Calu3 (cell line): ENCODE data around the gene IL1RN. TPM values are rescaled to one million over a fixed set of nuclear protein-coding genes. Genes with fewer than 3 reads are reported as not detected.

Source experiments
- BruUV-seq: library from RNA; stranded (reverse); fragments of 400-500 nt; replicated peaks from 2 replicates; lab custom pipeline; 2021; lab: Mats Ljungman, UMichigan
- CTCF ChIA-PET: fragments of 300-600 bp; sonication (Branson Sonifier 250); formaldehyde crosslinking; loops from one replicate; lab custom pipeline; 2022; ENCODE audit warnings: antibody characterized with exemption; lab: Charles Lee
- DNase-seq: peaks from one replicate; pipeline ENCODE4 v3.0.0; 2022
- H3K27ac Mint-ChIP-seq: one replicate; pipeline ENCODE4 v1.8.0; 2022; ENCODE audit warnings: mixed read lengths; ENCODE audit not compliant: unreplicated experiment
- H3K27me3 Mint-ChIP-seq: one replicate; pipeline ENCODE4 v1.8.0; 2022; ENCODE audit warnings: mixed read lengths; ENCODE audit not compliant: unreplicated experiment
- H3K36me3 Mint-ChIP-seq: one replicate; pipeline ENCODE4 v1.8.0; 2022; ENCODE audit warnings: mild to moderate bottlenecking, moderate library complexity, mixed read lengths; ENCODE audit not compliant: insufficient read depth, unreplicated experiment
- H3K4me1 Mint-ChIP-seq: one replicate; pipeline ENCODE4 v1.8.0; 2022; ENCODE audit warnings: mild to moderate bottlenecking, low read depth, mixed read lengths; ENCODE audit not compliant: unreplicated experiment
- H3K4me3 Mint-ChIP-seq: one replicate; pipeline ENCODE4 v1.8.0; 2022; ENCODE audit warnings: mild to moderate bottlenecking, low read depth, moderate library complexity, mixed read lengths; ENCODE audit not compliant: unreplicated experiment
- H3K9me3 Mint-ChIP-seq: one replicate; pipeline ENCODE4 v1.8.0; 2022; ENCODE audit warnings: low read depth, mixed read lengths; ENCODE audit not compliant: unreplicated experiment
- intact Hi-C: fragments of 100-400 bp; cut with micrococcal nuclease; formaldehyde crosslinking; loops from one replicate; pipeline ENCODE4 v1.10.0; 2022; ENCODE audit not compliant: unreplicated experiment
- total RNA-seq: library from RNA; stranded (reverse); gene quantifications from 2 replicates; pipeline ENCODE4 v1.2.3, GENCODE V29; 2022
- TF ChIP-seq, protein P1 (sequence below): fragments of 200-600 bp; IDR thresholded peaks from one replicate; pipeline ENCODE4 v1.8.0; 2022; ENCODE audit warnings: antibody characterized with exemption; ENCODE audit not compliant: unreplicated experiment

Gene IL1RN
- total RNA-seq, 1 experiment from 2014 or later = 19.4 TPM

DNA sequence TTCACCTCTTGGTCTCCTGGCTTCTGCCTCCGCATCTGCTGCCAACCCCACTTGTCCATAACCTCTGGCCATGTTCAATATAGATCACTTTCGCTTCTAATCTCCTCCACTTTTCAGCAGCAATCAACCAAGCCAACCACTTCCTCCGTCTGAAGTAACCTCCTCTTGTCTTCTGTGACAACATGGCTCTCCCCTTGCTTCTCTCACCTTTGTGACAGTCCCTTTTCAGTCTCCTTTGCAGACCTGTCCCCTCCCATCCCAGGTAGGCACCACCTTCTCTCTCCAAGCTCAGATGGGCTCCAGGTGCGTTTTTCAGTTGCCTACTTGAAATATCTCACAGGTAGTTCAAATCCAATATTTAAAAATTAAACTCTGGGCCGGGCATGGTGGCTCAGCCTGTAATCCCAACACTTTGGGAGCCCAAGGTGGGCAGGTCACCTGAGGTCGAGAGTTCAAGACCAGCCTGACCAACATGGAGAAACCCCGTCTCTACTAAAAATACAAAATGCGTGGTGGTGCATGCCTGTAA lies 41.7 kb downstream of the IL1RN start:
- no peak overlapping the region for H3K4me3 Mint-ChIP-seq
- peaks cover 21% of the 10 kb centered on the region for H3K4me1 Mint-ChIP-seq
- BruUV-seq = no TSS peak
- peaks cover 9% of the 10 kb centered on the region for H3K36me3 Mint-ChIP-seq
- intact Hi-C loops = no loop called here
- H3K27me3 Mint-ChIP-seq = no peaks in the 10 kb centered on the region
- H3K27ac Mint-ChIP-seq = no peak overlapping the region
- CTCF ChIA-PET = no interaction called here
- TF ChIP-seq, protein P1, sequence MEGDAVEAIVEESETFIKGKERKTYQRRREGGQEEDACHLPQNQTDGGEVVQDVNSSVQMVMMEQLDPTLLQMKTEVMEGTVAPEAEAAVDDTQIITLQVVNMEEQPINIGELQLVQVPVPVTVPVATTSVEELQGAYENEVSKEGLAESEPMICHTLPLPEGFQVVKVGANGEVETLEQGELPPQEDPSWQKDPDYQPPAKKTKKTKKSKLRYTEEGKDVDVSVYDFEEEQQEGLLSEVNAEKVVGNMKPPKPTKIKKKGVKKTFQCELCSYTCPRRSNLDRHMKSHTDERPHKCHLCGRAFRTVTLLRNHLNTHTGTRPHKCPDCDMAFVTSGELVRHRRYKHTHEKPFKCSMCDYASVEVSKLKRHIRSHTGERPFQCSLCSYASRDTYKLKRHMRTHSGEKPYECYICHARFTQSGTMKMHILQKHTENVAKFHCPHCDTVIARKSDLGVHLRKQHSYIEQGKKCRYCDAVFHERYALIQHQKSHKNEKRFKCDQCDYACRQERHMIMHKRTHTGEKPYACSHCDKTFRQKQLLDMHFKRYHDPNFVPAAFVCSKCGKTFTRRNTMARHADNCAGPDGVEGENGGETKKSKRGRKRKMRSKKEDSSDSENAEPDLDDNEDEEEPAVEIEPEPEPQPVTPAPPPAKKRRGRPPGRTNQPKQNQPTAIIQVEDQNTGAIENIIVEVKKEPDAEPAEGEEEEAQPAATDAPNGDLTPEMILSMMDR = no peak
- no peak for DNase-seq
- H3K9me3 Mint-ChIP-seq = peaks cover 3% of the 10 kb centered on the region

DNA sequence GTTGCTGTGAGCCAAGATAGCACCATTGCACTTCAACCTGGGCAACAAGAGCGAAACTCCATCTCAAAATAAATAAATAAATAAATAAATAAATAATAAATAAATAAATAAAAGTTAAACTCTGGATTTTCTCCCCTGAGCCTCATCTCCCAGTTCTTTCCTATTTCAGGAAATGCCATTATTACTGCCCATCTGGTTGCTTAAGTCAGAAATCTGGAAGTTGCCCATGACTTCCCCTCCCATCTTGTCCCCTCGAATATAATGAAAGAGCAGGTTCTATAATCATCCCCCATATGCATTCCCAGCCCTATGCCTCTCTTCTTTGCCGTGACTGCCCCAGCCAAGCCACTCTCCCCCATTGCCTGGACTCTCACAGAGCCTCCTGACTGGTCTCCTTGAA lies 42.2 kb downstream of the IL1RN start:
- Mint-ChIP-seq H3K9me3 (peaks cover 3% of the 10 kb centered on the region), H3K4me1 (peaks cover 16% of the 10 kb centered on the region), H3K36me3 (peaks cover 9% of the 10 kb centered on the region), H3K27me3 (no peaks in the 10 kb centered on the region), H3K27ac (peak overlapping the region; percentile 69), H3K4me3 (no peak overlapping the region)
- intact Hi-C loops = no loop called here
- no peak for DNase-seq
- CTCF ChIA-PET = no interaction called here
- BruUV-seq = no TSS peak
- TF ChIP-seq, protein P1 = no peak

DNA sequence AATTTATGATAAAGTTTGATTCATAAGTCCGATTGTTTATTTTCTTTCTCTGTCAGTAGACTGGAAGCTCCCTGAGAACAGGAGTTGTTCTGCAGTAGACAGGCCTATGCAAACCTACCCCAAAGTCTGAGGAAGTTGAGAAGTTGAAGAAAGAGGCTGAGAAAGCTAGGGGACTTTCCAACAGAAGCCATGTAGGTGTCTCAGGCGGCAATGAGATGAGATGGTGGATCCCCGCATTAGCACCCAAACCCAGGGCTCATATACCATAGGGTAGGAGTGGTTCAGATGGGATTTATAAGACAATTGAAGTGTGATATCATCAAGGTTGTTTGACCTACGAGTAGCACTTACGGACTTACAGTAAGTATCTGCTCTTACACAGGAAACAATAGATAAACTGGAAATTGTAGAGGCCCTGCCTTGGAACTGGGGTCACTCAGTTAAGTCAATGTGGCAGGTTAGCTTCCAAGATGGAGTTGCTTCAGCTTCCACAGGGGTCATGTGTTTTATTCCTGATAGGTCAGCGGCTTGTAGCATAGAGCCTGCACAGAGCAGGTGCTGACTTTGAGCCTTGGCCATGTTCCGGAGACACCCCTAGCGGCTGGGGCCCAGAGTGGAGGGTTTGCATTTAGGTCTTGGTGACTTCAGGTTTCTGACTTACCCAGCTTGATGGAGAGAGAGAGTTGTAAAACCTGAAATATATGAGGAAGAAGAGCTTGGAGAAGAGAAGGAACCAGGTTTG lies 44.1 kb downstream of the IL1RN start:
- intact Hi-C loops = no loop called here
- Mint-ChIP-seq H3K9me3 (peaks cover 3% of the 10 kb centered on the region), H3K36me3 (peaks cover 9% of the 10 kb centered on the region), H3K27ac (no peak overlapping the region), H3K4me1 (peaks cover 10% of the 10 kb centered on the region), H3K4me3 (no peak overlapping the region), H3K27me3 (no peaks in the 10 kb centered on the region)
- no peak for DNase-seq
- no TSS peak for BruUV-seq
- CTCF ChIA-PET = no interaction called here
- TF ChIP-seq, protein P1 = no peak

DNA sequence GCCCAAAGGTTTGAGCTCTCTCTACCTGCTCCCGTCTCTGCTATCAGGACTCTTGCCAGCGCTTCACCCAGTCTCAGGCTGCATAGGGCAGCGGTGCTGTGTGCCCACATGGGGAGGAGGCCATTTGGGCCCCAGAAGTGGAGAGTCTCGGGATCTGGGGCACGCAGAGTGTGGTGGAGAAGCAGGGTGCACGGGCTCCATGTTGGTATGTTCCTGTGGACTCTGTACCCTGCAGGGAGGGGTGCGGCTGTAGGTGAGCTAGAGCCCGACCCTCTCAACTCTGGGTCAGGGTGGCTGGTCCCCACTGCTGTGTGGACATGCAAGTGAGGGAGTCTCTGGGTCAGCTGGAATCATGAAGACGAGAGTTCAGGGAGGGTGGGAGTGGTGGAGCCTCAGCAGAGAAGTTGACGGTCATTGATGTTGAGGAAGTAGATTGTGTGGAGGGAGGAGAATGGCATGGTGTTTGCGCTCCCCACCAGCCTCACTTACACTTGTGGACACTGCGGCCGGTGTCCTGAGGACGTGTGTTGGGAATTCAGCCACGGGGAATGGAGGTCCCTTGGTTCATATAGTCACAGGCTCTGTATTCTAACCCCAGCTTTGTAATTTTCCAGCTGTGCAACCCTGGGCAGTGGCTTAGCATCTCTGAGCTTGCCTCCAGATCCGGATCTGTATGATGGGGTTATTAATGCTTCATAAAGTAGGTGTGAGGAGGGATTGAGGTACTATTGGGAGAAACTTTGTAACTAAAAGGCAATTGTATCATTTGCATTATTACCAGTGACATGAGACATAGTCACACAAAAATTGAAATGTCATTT lies 45.5 kb downstream of the IL1RN start:
- H3K9me3 Mint-ChIP-seq = peaks cover 3% of the 10 kb centered on the region
- H3K4me3 Mint-ChIP-seq = no peak overlapping the region
- intact Hi-C loops = no loop called here
- DNase-seq = no peak
- peaks cover 9% of the 10 kb centered on the region for H3K36me3 Mint-ChIP-seq
- CTCF ChIA-PET = interaction anchor here (0.7 to 1.2 kb wide), 2 partner anchors 35 to 36 kb away, joined by 4 to 7 read pairs; no protein-coding TSS in a partner anchor
- TF ChIP-seq, protein P1 = no peak
- no peaks in the 10 kb centered on the region for H3K4me1 Mint-ChIP-seq
- no peak overlapping the region for H3K27ac Mint-ChIP-seq
- H3K27me3 Mint-ChIP-seq = no peaks in the 10 kb centered on the region
- no TSS peak for BruUV-seq
